GM21528 (cell line): ENCODE data around the gene CAMTA1.
"Not testable (repeated sequence)": the region's sequence is repeated elsewhere in the genome, so short reads cannot be mapped to it uniquely, and the experiment has no call there.

Experiments
- ATAC-seq: cut with Tn5 transposase; IDR thresholded peaks from one replicate; pipeline ENCODE4 v1.9.1; 2021; ENCODE audit warnings: mild to moderate bottlenecking, moderate library complexity; ENCODE audit not compliant: unreplicated experiment, low FRiP score

The CAMTA1 gene

GRCh38 chr1:7407544-7407895 lies 622.3 kb downstream of the CAMTA1 start:
- ATAC-seq: no peak

- ATAC-seq: no peak
These were observed 622.9 kb downstream of the CAMTA1 start for GRCh38 chr1:7407980-7408770.

GRCh38 chr1:7408771-7409150 lies 623.5 kb downstream of the CAMTA1 start:
- ATAC-seq: no peak

- ATAC-seq: no peak
These were observed 624.0 kb downstream of the CAMTA1 start for GRCh38 chr1:7409278-7409677.

- ATAC-seq: no peak
These were observed 624.9 kb downstream of the CAMTA1 start for GRCh38 chr1:7410156-7410555.

- ATAC-seq: not testable (repeated sequence)
These were observed 632.4 kb downstream of the CAMTA1 start for GRCh38 chr1:7417618-7418017.

GRCh38 chr1:7418442-7419080 lies 633.3 kb downstream of the CAMTA1 start:
- no peak for ATAC-seq

- no peak for ATAC-seq
These were observed 634.8 kb downstream of the CAMTA1 start for GRCh38 chr1:7420098-7420445.

- ATAC-seq: no peak
These were observed 635.3 kb downstream of the CAMTA1 start for GRCh38 chr1:7420470-7421100.

- ATAC-seq: no peak
These were observed 636.3 kb downstream of the CAMTA1 start for GRCh38 chr1:7421471-7422075.

- no peak for ATAC-seq
These were observed 636.8 kb downstream of the CAMTA1 start for GRCh38 chr1:7422081-7422480.

GRCh38 chr1:7422561-7422960 lies 637.3 kb downstream of the CAMTA1 start:
- ATAC-seq: no peak

- ATAC-seq: no peak
These were observed 637.7 kb downstream of the CAMTA1 start for GRCh38 chr1:7422966-7423365.

- no peak for ATAC-seq
These were observed 639.2 kb downstream of the CAMTA1 start for GRCh38 chr1:7424352-7424890.

GRCh38 chr1:7425229-7425628 lies 640.0 kb downstream of the CAMTA1 start:
- ATAC-seq: no peak

GRCh38 chr1:7425771-7426170 lies 640.5 kb downstream of the CAMTA1 start:
- ATAC-seq: no peak

- ATAC-seq: no peak
These were observed 641.7 kb downstream of the CAMTA1 start for GRCh38 chr1:7426780-7427604.

GRCh38 chr1:7427605-7428300 lies 642.5 kb downstream of the CAMTA1 start:
- no peak for ATAC-seq

GRCh38 chr1:7429290-7429689 lies 644.0 kb downstream of the CAMTA1 start:
- no peak for ATAC-seq
